ENCODE data around the gene TXK. TPM values are rescaled to one million over a fixed set of nuclear protein-coding genes. Genes with fewer than 3 reads are reported as not detected.

Gene TXK
- total and polyA plus RNA-seq, 10 of the 15 experiments (the other 5 are each of a cell fraction or from before 2014, with no cell fraction given) = 0.44 to 2.9 (median 1.4) TPM

GRCh38 chr4:48157271-48157670, 23.2 kb upstream of the TXK start:
- no TSS peak for BruUV-seq (replicated peaks)
- Histone ChIP-seq H3K4me2 (ENCODE audit: control insufficient read depth, insufficient read depth) (no peak overlapping the region), H2AFZ (ENCODE audit: control insufficient read depth, low read depth, low read length) (no peak overlapping the region), H3K27me3 (replicated peaks in 1 of 2; ENCODE audit: control insufficient read depth in 2 of 2, insufficient read depth in 2 of 2, low read length in 1 of 2) (no peaks in the 10 kb centered on the region), H3K27ac (ENCODE audit: control insufficient read depth, insufficient read depth) (no peak overlapping the region), H3K4me1 (ENCODE audit: control insufficient read depth, insufficient read depth, low read length) (peaks cover 6% of the 10 kb centered on the region; the same call in 1 of the 2 replicates), H3K79me2 (ENCODE audit: control insufficient read depth, insufficient read depth, low read length) (no peaks in the 10 kb centered on the region), H4K20me1 (ENCODE audit: control insufficient read depth, insufficient read depth) (no peaks in the 10 kb centered on the region), H3K9ac (ENCODE audit: control insufficient read depth, insufficient read depth, low read length) (no peak overlapping the region), H3K36me3 (ENCODE audit: control insufficient read depth in 2 of 2, insufficient read depth in 2 of 2, low read length in 1 of 2) (peaks cover 8 to 36% of the 10 kb centered on the region in 2 experiments), H3K9me3 (replicated peaks; ENCODE audit: control insufficient read depth, insufficient read depth, low read length) (peaks cover 24% of the 10 kb centered on the region), H3K4me3 (no peak overlapping the region)
- ChIA-PET RAD21 (ENCODE audit: unreplicated experiment) (no interaction called here), SMC1A (ENCODE audit: uncharacterized antibody, unreplicated experiment) (interaction anchor here (1.3 to 1.4 kb wide), 2 partner anchors 11 to 17 kb away, joined by 3 to 6 read pairs; no protein-coding TSS in a partner anchor), CTCF (no interaction called here), POLR2A (no interaction called here)
- no peak for DNase-seq (ENCODE audit: low read depth, low spot score)
- TF ChIP-seq PRDM15 (CRISPR knock-in tag; IDR thresholded peaks at IDR 0.05) (no peak), MAX (IDR thresholded peaks at IDR 0.05; ENCODE audit: low read depth, low read length) (no peak), CTCF (IDR thresholded peaks at IDR 0.05 in 2 of 3, conservative IDR thresholded peaks at IDR 0.05 in 1 of 3; ENCODE audit: control insufficient read depth in 2 of 3, extremely low read depth in 1 of 3, insufficient read depth in 1 of 3, low read depth in 3 of 3, low read length in 3 of 3) (no peak), HCFC1 (IDR thresholded peaks at IDR 0.05; ENCODE audit: low read length) (no peak), E2F8 (IDR thresholded peaks at IDR 0.05; ENCODE audit: low read depth, partially characterized antibody) (no peak), YBX1 (IDR thresholded peaks at IDR 0.05) (no peak), MYC (IDR thresholded peaks at IDR 0.05; ENCODE audit: insufficient read depth, insufficient read length, insufficient replicate concordance, low read length, severe bottlenecking) (no peak), RAD51 (IDR thresholded peaks at IDR 0.05) (no peak), CREB1 (IDR thresholded peaks at IDR 0.05; ENCODE audit: low read depth) (no peak), MTA3 (IDR thresholded peaks at IDR 0.05; ENCODE audit: borderline replicate concordance, low read length) (no peak), USF2 (IDR thresholded peaks at IDR 0.05; ENCODE audit: borderline replicate concordance, low read depth, low read length) (no peak), HDGF (IDR thresholded peaks at IDR 0.05) (no peak), POU2F2 (IDR thresholded peaks at IDR 0.05; ENCODE audit: borderline replicate concordance, low read depth, low read length) (no peak), ZSCAN29 (IDR thresholded peaks at IDR 0.05) (no peak), NR2C1 (IDR thresholded peaks at IDR 0.05) (no peak)
- no peak for ATAC-seq
- intact Hi-C loops (cut with micrococcal nuclease; ENCODE audit: unreplicated experiment) (no loop called here), in situ Hi-C loops (cut with MboI) (no loop called here)
- 86% methylated on average over 3 of the region's 3 CpGs for WGBS (ENCODE audit: insufficient coverage, insufficient replicate concordance, low lambda C conversion rate, missing lambda C conversion rate)
- FAIRE-seq = no peak

Data from GM12878 (cell line).